SW 1271 (cell line): ENCODE data around the gene APLN.

ENCODE experiments used
- DNase-seq, 2 experiments: peaks; one replicate each; lab custom pipeline; 2025; lab: John Stamatoyannopoulos, UW

Gene APLN

GRCh38 chrX:129596077-129596476, 58.7 kb downstream of the APLN start:
- DNase-seq = no peak
